DMS53 treated with DMSO at 0.1 percent for 48 hours (cell line): Measurements from ENCODE around the gene SUPT6H.

Experiments
- DNase-seq: peaks from one replicate; lab custom pipeline; 2025; ENCODE audit not compliant: unreplicated experiment; lab: John Stamatoyannopoulos, UW

The SUPT6H gene

DNA sequence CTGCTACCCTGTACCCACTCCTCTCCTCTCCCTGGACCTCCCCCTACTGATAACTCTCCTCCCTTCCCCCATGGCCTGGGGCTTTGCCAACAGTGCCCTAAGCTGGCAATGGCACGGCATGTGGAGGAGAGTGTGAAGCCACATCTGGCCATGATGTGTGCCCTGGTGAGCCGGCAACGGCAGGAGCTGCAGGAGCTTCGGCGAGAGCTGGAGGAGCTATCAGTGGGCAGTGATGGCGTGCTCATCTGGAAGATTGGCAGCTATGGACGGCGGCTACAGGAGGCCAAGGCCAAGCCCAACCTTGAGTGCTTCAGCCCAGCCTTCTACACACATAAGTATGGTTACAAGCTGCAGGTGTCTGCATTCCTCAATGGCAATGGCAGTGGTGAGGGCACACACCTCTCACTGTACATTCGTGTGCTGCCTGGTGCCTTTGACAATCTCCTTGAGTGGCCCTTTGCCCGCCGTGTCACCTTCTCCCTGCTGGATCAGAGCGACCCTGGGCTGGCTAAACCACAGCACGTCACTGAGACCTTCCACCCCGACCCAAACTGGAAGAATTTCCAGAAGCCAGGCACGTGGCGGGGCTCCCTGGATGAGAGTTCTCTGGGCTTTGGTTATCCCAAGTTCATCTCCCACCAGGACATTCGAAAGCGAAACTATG lies 87.0 kb downstream of the SUPT6H start:
- no peak for DNase-seq

DNA sequence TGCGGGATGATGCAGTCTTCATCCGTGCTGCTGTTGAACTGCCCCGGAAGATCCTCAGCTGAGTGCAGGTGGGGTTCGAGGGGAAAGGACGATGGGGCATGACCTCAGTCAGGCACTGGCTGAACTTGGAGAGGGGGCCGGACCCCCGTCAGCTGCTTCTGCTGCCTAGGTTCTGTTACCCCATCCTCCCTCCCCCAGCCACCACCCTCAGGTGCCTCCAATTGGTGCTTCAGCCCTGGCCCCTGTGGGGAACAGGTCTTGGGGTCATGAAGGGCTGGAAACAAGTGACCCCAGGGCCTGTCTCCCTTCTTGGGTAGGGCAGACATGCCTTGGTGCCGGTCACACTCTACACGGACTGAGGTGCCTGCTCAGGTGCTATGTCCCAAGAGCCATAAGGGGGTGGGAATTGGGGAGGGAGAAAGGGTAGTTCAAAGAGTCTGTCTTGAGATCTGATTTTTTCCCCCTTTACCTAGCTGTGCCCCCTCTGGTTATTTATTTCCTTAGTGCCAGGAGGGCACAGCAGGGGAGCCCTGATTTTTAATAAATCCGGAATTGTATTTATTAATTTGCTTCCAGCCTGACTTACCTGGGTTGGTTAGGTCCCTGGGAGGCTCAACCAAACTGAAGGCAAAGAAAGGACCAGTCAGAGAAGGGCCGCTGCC lies 87.6 kb downstream of the SUPT6H start:
- no peak for DNase-seq

DNA sequence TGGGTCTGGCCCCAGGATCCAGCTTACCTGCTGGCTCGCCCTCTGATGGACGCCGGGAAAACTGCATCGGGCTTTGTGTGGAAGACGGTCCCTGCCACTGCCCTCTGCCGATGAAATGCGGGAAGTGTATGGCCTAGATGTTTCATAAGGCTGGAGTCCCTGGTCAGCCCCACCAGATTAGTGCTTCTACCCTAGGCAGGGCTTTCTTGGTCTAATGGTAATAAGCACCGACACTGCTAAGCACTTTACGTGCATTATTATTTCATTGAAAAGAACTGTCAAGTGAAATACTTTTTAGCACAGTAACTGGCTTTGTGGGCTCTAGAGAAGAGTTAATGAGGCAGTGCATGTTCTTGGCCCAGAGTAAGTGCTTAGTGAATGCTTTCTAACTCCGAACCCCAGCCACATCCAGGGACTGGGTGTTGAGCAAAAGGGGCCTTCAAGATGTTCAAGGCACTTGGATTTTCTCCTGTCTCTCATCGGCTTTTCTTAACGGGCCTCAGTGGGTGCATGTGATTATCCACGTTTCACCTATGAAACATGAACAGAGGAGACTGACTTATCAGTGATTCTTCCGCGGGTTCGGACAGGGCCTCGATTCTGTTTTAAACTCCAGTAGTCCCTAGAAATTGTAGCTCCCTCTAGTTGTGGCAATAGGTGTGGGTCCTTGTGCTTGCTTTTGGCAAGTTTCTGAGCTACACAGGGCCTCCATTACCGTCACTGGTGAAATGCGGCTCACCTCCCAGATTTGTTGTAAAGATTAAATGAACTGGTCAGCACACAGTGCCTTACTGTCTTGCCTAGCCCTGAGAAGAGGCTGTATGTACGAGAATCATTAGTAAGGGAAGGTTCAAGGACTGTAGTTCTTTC lies 88.4 kb downstream of the SUPT6H start:
- DNase-seq = peak; percentile 80

DNA sequence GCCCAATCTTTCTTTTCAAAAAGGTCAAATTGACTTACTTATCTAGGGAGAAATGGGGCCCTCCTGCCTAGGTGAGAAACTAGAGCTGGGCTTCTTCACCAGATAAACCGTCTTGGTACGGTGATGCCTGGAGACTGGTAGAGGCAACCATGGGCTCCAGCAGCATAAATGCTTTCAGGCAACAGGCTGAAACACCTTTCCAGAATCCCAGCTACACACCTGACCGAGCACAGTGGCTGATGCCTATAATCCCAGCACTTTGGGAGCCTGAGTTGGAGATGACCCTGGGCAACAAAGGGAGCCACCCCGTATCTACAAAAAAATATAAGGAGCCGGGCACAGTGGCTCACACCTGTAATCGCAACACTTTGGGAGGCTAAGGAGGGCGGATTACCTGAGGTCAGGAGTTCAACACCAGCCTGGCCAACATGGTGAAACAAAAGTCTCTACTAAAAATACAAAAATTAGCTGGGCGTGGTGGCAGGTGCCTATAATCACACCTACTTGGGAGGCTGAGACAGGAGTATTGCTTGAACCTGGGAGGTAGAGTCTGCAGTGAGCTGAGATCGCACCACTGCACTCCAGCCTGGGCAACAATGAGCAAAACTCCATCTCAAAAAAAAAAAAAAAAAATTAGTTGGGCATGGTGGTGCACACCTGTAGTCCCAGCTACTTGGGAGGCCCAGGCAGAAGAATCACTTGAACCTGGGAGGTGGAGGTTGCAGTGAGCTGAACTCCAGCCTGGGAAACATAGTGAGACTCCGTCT lies 89.8 kb downstream of the SUPT6H start:
- no peak for DNase-seq
